Measurements from ENCODE around the gene EIF4E.

EIF4E gene

DNA sequence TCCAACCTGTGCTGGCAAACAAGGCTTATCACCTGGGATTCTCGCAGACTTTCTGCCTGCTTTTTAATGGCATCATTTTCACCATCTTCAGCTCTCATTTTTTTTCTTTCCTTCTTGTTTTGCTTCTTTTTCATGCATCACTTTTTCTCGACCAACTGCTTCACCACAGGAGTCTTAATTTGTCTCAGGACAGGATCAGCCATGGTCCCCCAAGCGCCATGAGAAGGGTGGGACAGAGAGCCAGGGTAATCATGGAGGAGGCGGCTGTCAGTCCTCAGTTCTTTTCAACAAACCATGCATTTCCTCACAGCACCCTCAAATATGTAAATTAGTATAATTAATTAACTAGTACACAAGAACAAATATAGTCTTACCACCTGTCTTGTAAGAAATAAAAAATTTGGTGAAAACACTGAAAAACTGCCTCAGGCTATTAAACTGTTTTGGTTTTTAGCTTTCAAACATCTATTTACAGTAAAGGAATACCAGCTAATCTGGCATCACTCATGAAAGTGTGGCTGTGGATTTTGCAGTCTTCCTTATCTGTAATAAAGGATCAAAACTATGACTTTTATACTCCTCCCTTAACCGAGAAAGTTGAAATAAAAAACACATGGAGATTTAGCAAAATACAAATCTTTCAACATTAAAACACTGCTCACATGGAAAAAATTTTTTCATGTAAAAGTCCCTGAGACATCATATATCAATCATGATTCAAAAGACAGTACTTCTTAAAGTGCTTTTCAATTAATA, 19.1 kb downstream of the EIF4E start:
- TF ChIP-seq CTCF (IDR thresholded peaks at IDR 0.05), result no peak
- H3K4me1 ChIP-seq (ENCODE audit: control insufficient read depth in 1 of 2, insufficient read depth in 1 of 2, low read depth in 1 of 2, low read length in 1 of 2), result no peaks in the 10 kb centered on the region
- H3K27ac ChIP-seq, result no peak overlapping the region
- H3K27me3 ChIP-seq, result no peaks in the 10 kb centered on the region
- H3K9me3 ChIP-seq, result no peaks in the 10 kb centered on the region
- no peaks in the 10 kb centered on the region for H3K36me3 ChIP-seq
- no peak overlapping the region for H3K4me3 ChIP-seq (ENCODE audit: low read depth in 1 of 2, low read length in 1 of 2)

DNA sequence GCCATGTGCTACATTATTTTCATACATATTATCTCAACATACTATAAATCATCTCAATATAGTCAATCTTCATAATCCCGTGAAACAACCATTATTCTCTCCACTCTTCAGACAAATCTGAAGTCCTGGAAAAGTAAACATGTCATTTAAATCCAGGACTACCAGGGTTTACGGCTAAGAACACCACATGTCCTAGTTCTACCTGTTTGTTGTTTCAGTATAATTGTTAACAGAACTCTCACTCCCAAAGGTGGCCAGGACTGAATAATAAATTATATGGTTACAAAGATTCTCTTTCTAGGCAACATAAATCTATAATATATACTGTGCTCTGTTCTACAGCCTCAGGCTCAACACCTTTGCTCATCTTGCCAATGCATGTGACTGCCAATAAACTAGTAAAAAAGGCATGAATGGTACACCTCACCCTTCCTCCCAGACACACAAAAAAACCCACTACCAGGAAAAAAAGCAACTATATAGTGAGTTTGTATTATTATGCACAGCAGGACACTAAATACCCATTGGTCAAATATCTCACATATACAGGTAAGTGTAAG, 20.1 kb downstream of the EIF4E start:
- no peaks in the 10 kb centered on the region for H3K36me3 ChIP-seq
- no peak overlapping the region for H3K4me3 ChIP-seq (ENCODE audit: low read depth in 1 of 2, low read length in 1 of 2)
- no peak overlapping the region for H3K27ac ChIP-seq
- no peaks in the 10 kb centered on the region for H3K9me3 ChIP-seq
- TF ChIP-seq CTCF (IDR thresholded peaks at IDR 0.05), result no peak
- no peaks in the 10 kb centered on the region for H3K4me1 ChIP-seq (ENCODE audit: control insufficient read depth in 1 of 2, insufficient read depth in 1 of 2, low read depth in 1 of 2, low read length in 1 of 2)
- H3K27me3 ChIP-seq, result no peaks in the 10 kb centered on the region

DNA sequence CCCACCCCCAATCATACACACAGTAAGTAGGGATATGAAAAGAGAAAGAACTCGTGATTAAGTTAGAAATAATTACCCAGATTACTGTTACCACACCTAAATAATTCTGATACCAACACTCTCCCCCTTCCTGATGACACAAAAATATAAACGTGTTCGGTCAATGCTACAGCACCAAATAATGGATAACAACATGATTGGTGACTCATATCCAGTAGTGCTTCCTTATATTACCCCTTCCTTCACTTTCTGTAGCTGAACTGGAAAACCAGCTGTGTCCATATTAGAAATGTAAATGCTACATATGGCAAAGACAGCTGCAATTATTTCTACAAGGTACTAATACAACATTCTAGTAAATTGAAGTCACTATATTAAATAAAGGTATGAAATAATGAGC, 20.8 kb downstream of the EIF4E start:
- H3K36me3 ChIP-seq, result no peaks in the 10 kb centered on the region
- H3K27ac ChIP-seq, result no peak overlapping the region
- no peaks in the 10 kb centered on the region for H3K9me3 ChIP-seq
- H3K4me1 ChIP-seq (ENCODE audit: control insufficient read depth in 1 of 2, insufficient read depth in 1 of 2, low read depth in 1 of 2, low read length in 1 of 2), result no peaks in the 10 kb centered on the region
- TF ChIP-seq CTCF (IDR thresholded peaks at IDR 0.05), result no peak
- H3K4me3 ChIP-seq (ENCODE audit: low read depth in 1 of 2, low read length in 1 of 2), result no peak overlapping the region
- H3K27me3 ChIP-seq, result no peaks in the 10 kb centered on the region

- H3K4me3 ChIP-seq (ENCODE audit: low read depth in 1 of 2, low read length in 1 of 2), result no peak overlapping the region
- TF ChIP-seq CTCF (IDR thresholded peaks at IDR 0.05), result no peak
- H3K27ac ChIP-seq, result no peak overlapping the region
- H3K27me3 ChIP-seq, result no peaks in the 10 kb centered on the region
- peaks cover 7% of the 10 kb centered on the region for H3K36me3 ChIP-seq
- H3K4me1 ChIP-seq (ENCODE audit: control insufficient read depth in 1 of 2, insufficient read depth in 1 of 2, low read depth in 1 of 2, low read length in 1 of 2), result no peaks in the 10 kb centered on the region
- H3K9me3 ChIP-seq, result no peaks in the 10 kb centered on the region
Observed at GRCh38 chr4:98905839-98906238, 23.1 kb downstream of the EIF4E start.

DNA sequence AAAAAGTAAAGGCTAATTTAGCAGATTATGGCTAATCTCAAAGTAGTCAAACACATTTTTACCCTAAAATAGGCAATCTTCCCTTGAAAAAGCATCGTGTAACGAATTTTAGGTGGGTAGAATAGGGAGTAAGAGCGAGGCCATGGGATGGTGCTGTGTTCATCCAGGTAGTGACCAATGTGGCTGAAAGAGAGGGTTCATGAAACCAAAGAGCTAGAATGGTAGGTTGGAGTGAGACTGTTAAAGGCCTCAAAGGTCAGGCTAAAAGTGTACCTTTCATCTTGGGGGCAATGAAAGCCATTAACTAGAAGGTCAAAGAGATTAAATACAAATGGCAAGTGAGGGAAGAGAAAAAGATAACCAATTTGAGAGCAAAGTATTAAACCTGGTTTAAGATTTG, 23.6 kb downstream of the EIF4E start:
- Histone ChIP-seq H3K36me3 (peaks cover 7% of the 10 kb centered on the region), H3K4me3 (ENCODE audit: low read depth in 1 of 2, low read length in 1 of 2) (no peak overlapping the region), H3K9me3 (no peaks in the 10 kb centered on the region), H3K27ac (no peak overlapping the region), H3K27me3 (no peaks in the 10 kb centered on the region), H3K4me1 (ENCODE audit: control insufficient read depth in 1 of 2, insufficient read depth in 1 of 2, low read depth in 1 of 2, low read length in 1 of 2) (no peaks in the 10 kb centered on the region)
- TF ChIP-seq CTCF (IDR thresholded peaks at IDR 0.05), result no peak
